Lung (tissue), 12 donors: ENCODE results near the gene LIME1. TPM values are rescaled to one million over a fixed set of nuclear protein-coding genes. Genes with fewer than 3 reads are reported as not detected.

Source experiments
- ATAC-seq: fragments of 200-7000 bp; cut with Tn5 transposase; one replicate; pipeline ENCODE4 v1.9.1; 2020; ENCODE audit warnings: moderate number of reproducible peaks; ENCODE audit not compliant: insufficient read depth, low FRiP score
- DNase-seq, 3 donors: peaks; one replicate each; pipeline ENCODE4 v3.0.0-alpha.2; 2013 to 2017
- H3K27ac ChIP-seq, 2 donors: one replicate each; pipeline ENCODE4 v1.5.1; 2013; ENCODE audit warnings: mild to moderate bottlenecking in 2 of 2, moderate library complexity in 2 of 2, control low read depth in 1 of 2, inconsistent platforms in 1 of 2, low read depth in 1 of 2, low read length in 1 of 2
- H3K27me3 ChIP-seq, 3 donors: one replicate each; pipeline ENCODE4 v1.5.1; 2013; ENCODE audit warnings: low read length in 2 of 3; ENCODE audit not compliant: control insufficient read depth in 3 of 3, insufficient read depth in 3 of 3
- H3K36me3 ChIP-seq, 4 donors: one replicate each; pipeline ENCODE4 v1.5.1; 2013; ENCODE audit warnings: low read length in 4 of 4, mild to moderate bottlenecking in 1 of 4, moderate library complexity in 1 of 4; ENCODE audit not compliant: control insufficient read depth in 4 of 4, insufficient read depth in 4 of 4
- H3K4me1 ChIP-seq, 5 donors: one replicate each; pipeline ENCODE4 v1.5.1; 2013; ENCODE audit warnings: low read length in 5 of 5, mild to moderate bottlenecking in 2 of 5, moderate library complexity in 1 of 5; ENCODE audit not compliant: control insufficient read depth in 5 of 5, insufficient read depth in 5 of 5
- H3K4me3 ChIP-seq: one replicate; pipeline ENCODE4 v1.5.1; 2013; ENCODE audit warnings: mild to moderate bottlenecking, control low read depth, moderate library complexity
- H3K9ac ChIP-seq, 2 donors: one replicate each; pipeline ENCODE4 v1.5.1; 2013; ENCODE audit warnings: low read length in 2 of 2, control low read depth in 1 of 2; ENCODE audit not compliant: insufficient read depth in 1 of 2
- H3K9me3 ChIP-seq, 4 donors: one replicate each; pipeline ENCODE4 v1.5.1; 2013; ENCODE audit warnings: low read length in 3 of 4, mild to moderate bottlenecking in 1 of 4, moderate library complexity in 1 of 4; ENCODE audit not compliant: control insufficient read depth in 4 of 4, insufficient read depth in 3 of 4
- WGBS, 2 donors: extraction: QIAGEN DNeasy Blood & Tissue Kit; methylation state at CpG; one replicate each; pipeline ENCODE4 v1.1.7; 2013; 5-methylcytosine and 5-hydroxymethylcytosine counted together
- polyA plus RNA-seq, 2 donors: library from polyadenylated mRNA; stranded (reverse); fragments of 200-250 nt; gene quantifications; one replicate each; pipeline ENCODE4 v1.2.1, GENCODE V29; 2013
- total RNA-seq, 2 donors: library from RNA; depleted of rRNA in 1 of 2; stranded (reverse); fragments of >200 nt in 1 of 2; gene quantifications; one replicate each; pipeline ENCODE4 v1.2.1, GENCODE V29; 2014 to 2021
- TF ChIP-seq, protein P1 (sequence below): IDR thresholded peaks from 2 replicates; pipeline ENCODE4 v1.5.1; 2012; ENCODE audit warnings: mild to moderate bottlenecking; ENCODE audit errors: control extremely low read depth, extremely low read depth
- donor health status: control.
- donor health status: control.
- donor health status: Bipolar disorder and iron deficiency.
- donor health status: healthy.
- donor health status: DM: yes; HTN: yes; CAD: no.

Gene LIME1
- total and polyA plus RNA-seq, 4 donors = 6.2 to 19.9 (median 10.2) TPM

DNA sequence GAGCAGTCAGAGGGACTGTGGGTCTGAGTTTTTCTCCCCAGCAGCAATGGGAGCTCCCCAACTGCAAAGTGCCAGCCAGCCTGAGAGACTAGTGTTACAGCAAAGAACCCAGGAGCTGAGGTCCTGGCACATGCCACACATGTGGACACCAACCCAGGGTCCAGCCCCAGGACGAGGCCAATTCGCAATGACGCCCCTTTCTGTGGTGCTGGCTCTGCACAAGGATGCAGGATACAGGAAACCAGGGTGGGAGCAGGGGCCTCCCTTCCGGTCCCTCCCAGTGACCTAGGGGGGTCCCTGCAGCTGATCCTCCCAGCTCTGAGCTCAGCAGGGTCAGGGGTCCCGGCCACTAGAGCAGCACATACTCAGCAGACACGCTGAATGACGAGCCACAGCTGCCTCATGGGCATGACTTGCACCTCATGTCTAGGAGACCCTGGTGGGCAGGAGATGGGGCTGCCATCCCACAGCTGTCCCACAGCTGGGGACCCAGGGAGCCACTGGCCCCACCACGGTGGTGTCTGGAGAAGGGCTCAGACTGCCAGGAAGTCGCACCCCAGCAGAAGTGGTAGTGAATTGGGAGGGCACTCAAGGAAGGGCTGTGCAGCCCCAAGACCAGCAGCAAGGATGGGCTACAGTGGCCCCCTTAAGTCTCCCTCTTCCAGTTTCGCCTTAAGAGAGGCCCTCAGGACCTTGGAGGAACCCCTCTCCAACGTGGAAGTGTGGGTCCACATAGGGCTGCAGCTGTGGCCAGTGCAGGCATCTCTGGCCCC lies 32.3 kb upstream of the LIME1 start:
- Histone ChIP-seq H3K9me3 (no peaks in the 10 kb centered on the region), H3K27me3 (no peaks in the 10 kb centered on the region), H3K27ac (no peak overlapping the region), H3K36me3 (peaks cover 0 to 31% (median 13%) of the 10 kb centered on the region in 4 donors), H3K4me3 (no peak overlapping the region), H3K9ac (no peak overlapping the region), H3K4me1 (peaks cover 0 to 20% (median 8%) of the 10 kb centered on the region in 5 donors)
- 89 to 90% methylated on average over 11 of the region's 11 CpGs for WGBS, 2 donors
- DNase-seq (no peak), ATAC-seq (no peak)
- TF ChIP-seq, protein P1, sequence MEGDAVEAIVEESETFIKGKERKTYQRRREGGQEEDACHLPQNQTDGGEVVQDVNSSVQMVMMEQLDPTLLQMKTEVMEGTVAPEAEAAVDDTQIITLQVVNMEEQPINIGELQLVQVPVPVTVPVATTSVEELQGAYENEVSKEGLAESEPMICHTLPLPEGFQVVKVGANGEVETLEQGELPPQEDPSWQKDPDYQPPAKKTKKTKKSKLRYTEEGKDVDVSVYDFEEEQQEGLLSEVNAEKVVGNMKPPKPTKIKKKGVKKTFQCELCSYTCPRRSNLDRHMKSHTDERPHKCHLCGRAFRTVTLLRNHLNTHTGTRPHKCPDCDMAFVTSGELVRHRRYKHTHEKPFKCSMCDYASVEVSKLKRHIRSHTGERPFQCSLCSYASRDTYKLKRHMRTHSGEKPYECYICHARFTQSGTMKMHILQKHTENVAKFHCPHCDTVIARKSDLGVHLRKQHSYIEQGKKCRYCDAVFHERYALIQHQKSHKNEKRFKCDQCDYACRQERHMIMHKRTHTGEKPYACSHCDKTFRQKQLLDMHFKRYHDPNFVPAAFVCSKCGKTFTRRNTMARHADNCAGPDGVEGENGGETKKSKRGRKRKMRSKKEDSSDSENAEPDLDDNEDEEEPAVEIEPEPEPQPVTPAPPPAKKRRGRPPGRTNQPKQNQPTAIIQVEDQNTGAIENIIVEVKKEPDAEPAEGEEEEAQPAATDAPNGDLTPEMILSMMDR = no peak

DNA sequence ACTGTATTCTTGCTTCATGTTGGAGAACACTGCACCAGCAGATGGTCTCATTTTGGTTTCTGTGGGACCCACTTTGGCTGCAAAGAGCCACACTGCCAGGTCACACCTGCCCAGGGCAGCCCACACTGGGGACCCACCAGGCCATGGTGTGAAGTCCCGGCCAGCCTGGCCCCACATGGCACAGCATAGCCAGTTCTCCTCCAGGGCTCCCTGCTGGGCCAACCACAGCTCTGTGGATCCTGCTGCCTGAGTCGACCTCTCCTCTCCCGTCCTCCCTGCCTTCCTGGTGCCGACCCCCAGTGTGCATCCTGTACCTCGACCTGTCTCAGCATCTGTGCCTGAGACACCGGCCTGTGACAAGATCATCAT lies 31.7 kb upstream of the LIME1 start:
- WGBS, 2 donors = 88 to 93% methylated on average over 6 of the region's 6 CpGs
- DNase-seq = no peak
- TF ChIP-seq, protein P1 = no peak

DNA sequence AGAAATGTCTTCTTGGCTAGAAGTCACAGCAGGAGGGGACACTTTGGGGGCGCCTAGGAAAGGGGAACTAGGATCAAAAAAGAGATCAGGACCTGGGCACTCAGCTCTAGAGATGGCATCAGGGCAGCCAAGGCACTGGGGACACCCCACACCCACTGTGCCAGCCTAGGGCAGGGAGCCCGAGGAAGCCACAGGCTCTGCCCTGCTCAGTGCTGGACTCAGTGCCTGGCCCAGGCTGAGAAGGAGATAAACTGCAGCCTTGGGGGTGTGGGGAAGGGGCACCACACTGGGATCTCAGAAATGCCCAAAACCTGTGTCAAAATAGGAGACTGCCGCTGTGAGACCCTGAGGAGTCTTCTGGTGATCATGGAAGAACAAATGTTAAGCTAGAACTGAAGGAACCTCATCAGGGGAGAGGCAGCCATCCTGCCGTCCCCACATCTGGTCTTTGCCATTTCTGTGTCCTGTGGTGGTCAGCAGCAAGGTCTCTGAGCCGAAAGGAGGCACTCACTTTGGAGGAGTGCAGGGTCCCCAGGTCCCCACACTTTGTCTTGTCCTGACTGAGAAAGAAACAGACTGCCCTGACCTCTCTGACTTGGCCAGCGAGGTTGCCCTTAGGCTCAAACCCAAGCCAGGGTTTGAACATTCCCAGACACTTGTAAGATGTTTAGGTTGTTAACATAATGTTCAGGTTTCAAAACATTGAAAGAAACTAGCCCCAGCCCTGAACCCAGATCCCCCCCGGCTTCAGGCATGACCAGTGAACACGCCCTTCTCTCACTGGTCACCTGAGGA lies 31.0 kb upstream of the LIME1 start:
- TF ChIP-seq, protein P1 = no peak
- H3K9me3 ChIP-seq = no peaks in the 10 kb centered on the region
- H3K27me3 ChIP-seq = no peaks in the 10 kb centered on the region
- peaks cover 0 to 30% (median 13%) of the 10 kb centered on the region in 4 donors for H3K36me3 ChIP-seq
- H3K4me1 ChIP-seq = peaks cover 0 to 16% (median 8%) of the 10 kb centered on the region in 5 donors
- DNase-seq (no peak), ATAC-seq (no peak)
- WGBS, 2 donors = 94% methylated on average over 8 of the region's 8 CpGs
- no peak overlapping the region for H3K27ac ChIP-seq
- no peak overlapping the region for H3K4me3 ChIP-seq
- no peak overlapping the region for H3K9ac ChIP-seq

More for the DNA sequence above, 31.7 kb upstream of the LIME1 start:
- ATAC-seq = no peak
- H3K27ac ChIP-seq = no peak overlapping the region
- H3K4me3 ChIP-seq = no peak overlapping the region
- H3K36me3 ChIP-seq = peaks cover 0 to 32% (median 13%) of the 10 kb centered on the region in 4 donors
- no peaks in the 10 kb centered on the region for H3K27me3 ChIP-seq
- H3K9me3 ChIP-seq = no peaks in the 10 kb centered on the region
- H3K4me1 ChIP-seq = peaks cover 0 to 17% (median 8%) of the 10 kb centered on the region in 5 donors
- no peak overlapping the region for H3K9ac ChIP-seq
